GM18867 (cell line): ENCODE measurements around the gene CNTN6.

ENCODE experiments used
- ATAC-seq: cut with Tn5 transposase; IDR thresholded peaks from one replicate; pipeline ENCODE4 v1.9.1; 2021; ENCODE audit warnings: mild to moderate bottlenecking, moderate library complexity; ENCODE audit not compliant: unreplicated experiment

CNTN6 gene

GRCh38 chr3:1171320-1171719, 78.5 kb downstream of the CNTN6 start:
- no peak for ATAC-seq

GRCh38 chr3:1172644-1173043, 79.8 kb downstream of the CNTN6 start:
- ATAC-seq, result no peak

GRCh38 chr3:1179146-1179545, 86.3 kb downstream of the CNTN6 start:
- ATAC-seq, result no peak

- no peak for ATAC-seq
Observed at GRCh38 chr3:1183320-1184048, 90.7 kb downstream of the CNTN6 start.

GRCh38 chr3:1190569-1190968, 97.7 kb downstream of the CNTN6 start:
- ATAC-seq, result no peak

- ATAC-seq, result no peak
Observed at GRCh38 chr3:1191026-1191425, 98.2 kb downstream of the CNTN6 start.

GRCh38 chr3:1195947-1196346, 103.1 kb downstream of the CNTN6 start:
- ATAC-seq, result no peak

GRCh38 chr3:1197051-1197450, 104.2 kb downstream of the CNTN6 start:
- no peak for ATAC-seq

- ATAC-seq, result no peak
Observed at GRCh38 chr3:1200371-1200770, 107.5 kb downstream of the CNTN6 start.

- no peak for ATAC-seq
Observed at GRCh38 chr3:1207904-1208303, 115.1 kb downstream of the CNTN6 start.

GRCh38 chr3:1214933-1215332, 122.1 kb downstream of the CNTN6 start:
- no peak for ATAC-seq

- ATAC-seq, result no peak
Observed at GRCh38 chr3:1216856-1217255, 124.0 kb downstream of the CNTN6 start.

- ATAC-seq, result no peak
Observed at GRCh38 chr3:1227111-1227510, 134.3 kb downstream of the CNTN6 start.

GRCh38 chr3:1228289-1228688, 135.5 kb downstream of the CNTN6 start:
- no peak for ATAC-seq

GRCh38 chr3:1230920-1231319, 138.1 kb downstream of the CNTN6 start:
- ATAC-seq, result no peak

GRCh38 chr3:1232276-1232675, 139.5 kb downstream of the CNTN6 start:
- no peak for ATAC-seq

- ATAC-seq, result no peak
Observed at GRCh38 chr3:1235526-1236120, 142.8 kb downstream of the CNTN6 start.

GRCh38 chr3:1251282-1252060, 158.6 kb downstream of the CNTN6 start:
- no peak for ATAC-seq

GRCh38 chr3:1252061-1252430, 159.2 kb downstream of the CNTN6 start:
- ATAC-seq, result no peak

- ATAC-seq, result no peak
Observed at GRCh38 chr3:1262246-1262645, 169.4 kb downstream of the CNTN6 start.

GRCh38 chr3:1263121-1263520, 170.3 kb downstream of the CNTN6 start:
- ATAC-seq, result no peak

GRCh38 chr3:1269808-1270207, 177.0 kb downstream of the CNTN6 start:
- ATAC-seq, result no peak
